ENCODE results near the gene BRD7. TPM values are rescaled to one million over a fixed set of nuclear protein-coding genes. Genes with fewer than 3 reads are reported as not detected.

Gene BRD7
- polyA plus RNA-seq, 5 donors, result 86.5 to 122 (median 104) TPM

DNA sequence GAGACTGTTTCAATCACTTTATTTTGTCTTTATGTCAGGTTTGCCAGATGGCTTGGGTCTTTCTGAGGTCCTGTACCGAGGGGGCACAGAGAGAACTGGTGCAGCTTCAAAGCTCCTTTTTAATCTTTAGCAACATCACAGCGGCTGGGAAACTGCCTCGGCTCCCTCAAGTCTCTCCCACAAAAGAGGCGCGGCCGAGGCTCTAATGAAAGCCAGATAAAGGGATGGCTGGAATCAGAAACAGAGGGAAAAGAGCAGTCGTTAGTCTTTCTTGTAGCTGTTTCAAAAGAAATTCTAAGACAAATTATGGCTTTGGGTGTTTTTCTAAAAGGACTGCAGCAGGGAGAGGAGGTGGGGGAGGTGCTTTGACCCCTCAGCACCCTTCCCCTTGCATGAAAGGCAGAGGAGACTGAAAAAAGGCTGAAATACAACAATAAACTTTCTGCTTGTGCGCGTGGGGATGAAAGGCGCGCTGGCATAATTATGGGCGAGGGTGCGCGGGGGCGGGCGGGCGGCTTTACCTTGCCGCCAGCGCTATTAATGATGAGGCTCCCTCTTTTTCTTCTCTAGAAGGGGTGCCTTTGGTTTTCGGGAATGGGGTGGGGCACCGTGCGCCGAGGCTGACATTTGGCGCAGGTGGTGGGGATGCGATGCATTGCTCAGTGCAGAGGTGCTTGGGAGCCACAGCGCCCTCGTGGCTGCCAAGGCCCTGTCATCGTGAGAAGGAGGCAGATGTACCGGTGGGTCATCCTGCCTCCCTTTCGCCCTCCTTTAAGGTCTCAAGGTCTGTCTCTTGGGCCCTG lies 22.3 kb upstream of the BRD7 start:
- no peak for DNase-seq

DNA sequence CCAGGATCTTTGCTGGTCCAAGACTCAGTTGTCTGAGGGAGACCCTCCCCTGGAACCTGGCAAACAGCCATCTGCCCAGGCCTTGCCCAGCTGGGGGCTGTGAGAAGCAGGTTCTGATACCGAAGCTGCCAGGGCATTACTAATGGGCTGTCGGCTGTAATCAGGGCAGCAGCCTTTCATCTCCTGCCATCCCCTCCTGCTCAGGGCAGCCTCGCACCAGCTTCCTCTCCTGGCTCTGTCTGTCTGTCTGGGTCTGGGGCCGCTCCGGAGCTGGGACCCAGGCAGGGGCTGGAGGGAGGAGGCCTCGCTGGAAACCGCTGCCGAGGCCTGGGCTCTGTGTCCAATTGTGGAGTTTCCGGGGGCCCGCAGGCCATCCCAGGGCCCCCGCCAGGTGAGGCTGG lies 21.6 kb upstream of the BRD7 start:
- DNase-seq, result no peak

DNA sequence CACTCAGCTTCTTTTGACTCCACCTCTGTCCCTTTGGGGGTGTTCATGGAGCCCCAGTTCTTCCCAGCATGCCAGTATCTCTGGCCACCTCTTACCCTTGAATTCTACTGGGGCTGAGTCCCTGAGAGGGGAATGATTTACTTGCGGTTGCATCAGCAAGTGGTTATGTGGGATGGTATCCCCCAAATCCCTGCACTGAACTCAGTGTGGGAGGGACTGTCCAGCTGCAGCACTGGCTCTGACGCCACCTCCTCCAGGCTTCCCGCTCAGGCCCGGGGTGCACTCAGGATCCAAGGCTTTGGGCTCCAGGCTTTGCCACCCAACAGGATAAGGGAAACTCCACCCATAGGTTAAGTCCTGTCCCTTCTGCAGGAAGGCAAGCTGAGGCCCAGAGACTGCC lies 21.1 kb upstream of the BRD7 start:
- DNase-seq, result no peak

DNA sequence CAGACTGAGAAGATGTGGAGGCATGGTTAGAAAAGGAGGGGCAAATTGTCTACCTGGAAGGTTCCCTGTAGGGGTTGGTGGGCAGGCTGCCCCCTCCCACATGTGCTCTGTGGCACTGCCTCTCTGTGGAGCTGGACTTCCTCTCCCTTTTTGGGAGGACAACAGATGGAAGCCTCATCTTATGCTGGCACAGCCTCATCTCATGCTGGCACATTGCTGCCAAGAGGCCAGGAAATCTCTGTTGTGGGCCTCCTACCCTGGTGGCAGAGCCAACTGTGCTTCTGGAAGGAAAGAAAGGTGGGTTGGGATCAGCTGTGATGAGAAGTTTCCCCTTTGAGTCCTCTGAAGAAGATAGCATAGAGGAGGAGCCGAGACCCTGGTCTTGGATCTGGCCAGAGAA lies 19.7 kb upstream of the BRD7 start:
- no peak for DNase-seq

DNA sequence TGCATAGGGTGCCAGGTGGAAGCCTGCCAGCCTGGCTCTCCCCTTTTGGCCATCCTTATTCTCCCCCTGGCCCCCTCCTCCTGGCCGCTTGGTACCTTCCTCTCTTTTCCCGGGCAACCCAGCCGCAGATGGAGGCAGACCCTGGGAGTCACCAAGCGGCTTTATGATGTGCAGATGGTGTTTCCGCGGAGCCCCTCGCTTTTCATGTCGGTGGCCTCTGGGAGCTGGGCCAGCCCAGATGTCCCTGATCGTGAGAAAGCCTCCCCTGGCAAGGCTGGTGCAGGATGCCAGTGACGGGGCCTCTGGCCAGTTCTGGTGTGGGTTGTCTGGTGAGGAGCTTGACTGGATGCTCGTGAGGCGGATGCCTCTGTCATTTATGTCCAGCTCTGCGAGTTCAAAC lies 18.0 kb upstream of the BRD7 start:
- no peak for DNase-seq

DNA sequence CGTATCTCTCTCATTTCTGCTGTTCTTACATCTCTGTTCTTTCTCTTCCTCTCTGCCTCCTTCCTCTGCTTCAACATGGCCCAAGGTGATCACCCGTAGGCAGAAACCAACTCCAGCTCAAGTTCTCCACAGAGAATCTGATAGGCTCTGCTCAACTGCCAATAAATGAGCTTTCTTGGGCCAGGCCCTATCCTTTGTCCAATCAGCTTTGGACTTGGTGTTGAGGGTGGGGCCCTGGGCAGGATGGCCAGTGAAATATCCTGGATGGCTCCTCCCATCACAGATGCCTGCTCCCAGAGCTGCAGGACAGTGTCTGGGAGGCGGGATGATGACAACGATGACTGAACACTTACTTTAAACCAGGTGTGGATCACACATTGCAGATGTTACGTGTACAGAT lies 17.4 kb upstream of the BRD7 start:
- DNase-seq, result no peak

DNA sequence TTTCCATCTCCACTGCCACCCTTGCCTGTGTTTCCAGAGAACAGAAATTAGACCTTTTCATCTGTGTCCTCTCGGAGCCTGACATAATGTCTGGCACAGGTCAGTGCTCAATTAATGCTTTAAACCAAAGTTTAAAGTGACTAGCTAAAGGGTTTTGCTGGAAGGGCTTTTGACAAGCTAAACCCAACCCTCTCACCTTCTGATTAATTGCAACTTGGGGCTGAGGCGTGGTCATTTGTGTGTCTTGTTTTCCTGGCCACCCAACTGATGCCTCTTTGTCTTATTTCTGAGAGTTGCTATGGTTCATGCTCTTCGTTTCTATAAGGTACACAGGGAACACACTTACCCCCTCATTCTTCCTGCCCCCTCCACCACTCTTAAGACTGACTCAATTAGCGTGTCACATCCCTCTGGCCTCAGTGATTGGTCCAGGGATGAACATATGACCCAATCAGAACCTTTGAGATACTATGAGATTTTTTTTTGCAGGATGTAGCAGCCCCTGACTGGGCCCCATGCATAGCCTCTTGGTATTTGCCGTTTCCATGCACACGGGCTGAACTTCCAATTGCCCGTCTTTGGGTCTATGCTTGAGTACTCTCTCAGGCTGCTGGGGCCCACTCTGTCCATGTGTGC lies 15.8 kb upstream of the BRD7 start:
- no peak for DNase-seq

DNA sequence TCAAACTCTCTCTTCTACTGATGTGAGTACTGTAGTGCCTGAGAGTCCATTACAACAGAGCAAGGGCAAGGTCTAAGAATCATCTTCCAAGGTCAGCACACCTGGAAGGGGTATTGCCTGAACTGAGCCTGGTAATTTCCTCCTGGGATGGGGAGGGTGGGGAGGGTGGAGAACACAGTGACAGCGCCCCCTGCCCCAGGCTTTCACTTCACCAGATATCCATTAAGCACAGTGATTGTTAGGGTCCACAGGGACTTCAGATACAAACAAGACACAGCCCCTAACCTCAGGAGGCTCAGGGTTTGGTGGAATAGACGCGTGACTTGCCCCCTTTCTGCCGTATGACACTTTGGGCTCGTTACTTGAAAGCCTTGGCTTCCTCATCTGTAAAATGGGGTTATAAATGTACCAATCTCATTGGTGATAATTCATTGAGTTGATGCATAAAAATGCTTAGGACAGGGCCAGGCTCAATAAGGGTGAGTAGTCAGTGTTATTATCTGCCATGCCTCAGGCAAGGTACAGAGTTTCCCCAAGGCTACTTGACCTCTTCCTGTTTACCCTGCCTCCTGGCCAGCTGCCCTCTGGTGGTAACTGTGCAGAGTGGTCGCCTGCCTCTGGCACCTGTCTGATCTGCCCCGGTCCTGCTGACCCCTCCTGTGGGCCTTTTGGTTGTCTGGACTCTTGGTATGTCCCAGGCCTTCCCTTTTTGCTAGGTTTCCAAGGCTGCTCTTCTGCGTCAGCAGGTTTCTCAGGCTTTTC lies 13.1 kb upstream of the BRD7 start:
- no peak for DNase-seq

DNA sequence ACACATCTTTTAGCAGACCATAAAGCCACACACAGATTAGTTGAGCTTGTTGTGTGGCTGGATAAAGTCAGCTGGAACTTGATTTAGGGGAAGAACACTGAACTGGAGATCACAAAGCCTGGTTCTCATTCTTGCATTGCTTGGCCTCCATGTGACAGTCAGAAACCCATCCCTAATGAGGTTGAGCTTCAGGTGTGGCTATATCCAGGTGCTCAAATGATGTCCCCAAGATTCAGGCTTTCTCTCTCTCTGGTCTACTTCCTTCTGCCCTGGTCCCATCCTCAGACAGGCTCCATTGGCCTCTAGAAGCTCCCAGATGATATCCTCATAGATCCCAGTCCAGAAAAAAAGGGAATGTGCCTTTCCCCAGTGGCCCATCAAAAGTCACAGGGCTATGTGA lies 9.6 kb upstream of the BRD7 start:
- no peak for DNase-seq

DNA sequence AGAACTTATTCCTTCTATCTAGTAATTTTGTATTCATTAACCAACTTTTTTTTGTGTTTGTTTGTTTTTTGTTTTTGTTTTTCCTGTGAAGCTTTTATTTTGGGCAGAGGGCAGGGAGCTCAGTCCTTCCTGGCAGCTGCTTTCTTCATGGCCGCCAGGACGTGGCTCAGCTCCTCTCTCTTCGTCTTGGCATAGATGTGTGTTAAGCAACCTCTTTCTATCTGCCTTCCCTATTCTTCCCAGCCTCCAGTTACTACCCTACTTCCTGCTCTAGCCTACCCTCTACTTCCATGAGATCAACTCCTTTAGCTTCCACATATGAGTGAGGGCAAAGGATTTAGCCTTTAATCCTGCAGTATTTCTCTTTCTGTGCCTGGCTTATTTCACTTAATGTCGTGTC lies 8.2 kb upstream of the BRD7 start:
- DNase-seq, result no peak

DNA sequence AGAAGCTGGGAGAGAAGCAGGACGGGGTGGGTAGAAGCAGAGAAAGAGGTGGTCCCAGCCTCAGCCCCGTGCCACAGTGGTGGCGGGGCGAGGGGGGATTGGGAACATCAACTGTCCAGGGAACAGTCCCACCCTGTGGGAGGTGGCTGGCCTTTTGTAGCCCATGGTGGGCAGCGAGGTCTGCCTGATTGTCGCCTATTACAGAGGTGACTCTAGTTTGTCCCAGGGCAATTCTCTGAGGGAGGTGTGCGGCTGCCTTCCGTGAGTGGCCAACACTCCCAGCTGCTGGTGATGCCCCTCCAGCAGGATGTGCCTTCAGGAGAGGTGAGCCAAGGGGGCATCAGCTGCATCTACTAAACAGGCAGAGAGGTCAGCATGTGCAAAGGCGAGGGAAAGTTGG lies 5.0 kb upstream of the BRD7 start:
- DNase-seq, result no peak

DNA sequence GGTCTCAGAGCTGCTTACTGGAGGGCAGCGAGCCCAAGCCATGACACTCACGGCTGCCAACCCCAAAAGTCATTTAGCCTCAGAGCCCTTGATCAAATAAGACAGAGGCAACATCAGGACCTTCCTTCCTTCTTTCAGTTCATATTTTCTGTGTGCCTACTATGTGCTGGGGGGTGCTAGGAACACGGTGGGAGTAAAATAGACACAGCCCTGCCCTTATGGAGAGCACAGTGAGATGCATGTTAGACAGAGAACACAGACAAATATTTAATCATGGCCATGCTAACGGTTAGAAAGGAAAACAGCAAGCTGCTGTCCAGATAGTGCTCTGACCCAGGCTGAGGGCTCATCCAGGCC lies 4.5 kb upstream of the BRD7 start:
- no peak for DNase-seq

DNA sequence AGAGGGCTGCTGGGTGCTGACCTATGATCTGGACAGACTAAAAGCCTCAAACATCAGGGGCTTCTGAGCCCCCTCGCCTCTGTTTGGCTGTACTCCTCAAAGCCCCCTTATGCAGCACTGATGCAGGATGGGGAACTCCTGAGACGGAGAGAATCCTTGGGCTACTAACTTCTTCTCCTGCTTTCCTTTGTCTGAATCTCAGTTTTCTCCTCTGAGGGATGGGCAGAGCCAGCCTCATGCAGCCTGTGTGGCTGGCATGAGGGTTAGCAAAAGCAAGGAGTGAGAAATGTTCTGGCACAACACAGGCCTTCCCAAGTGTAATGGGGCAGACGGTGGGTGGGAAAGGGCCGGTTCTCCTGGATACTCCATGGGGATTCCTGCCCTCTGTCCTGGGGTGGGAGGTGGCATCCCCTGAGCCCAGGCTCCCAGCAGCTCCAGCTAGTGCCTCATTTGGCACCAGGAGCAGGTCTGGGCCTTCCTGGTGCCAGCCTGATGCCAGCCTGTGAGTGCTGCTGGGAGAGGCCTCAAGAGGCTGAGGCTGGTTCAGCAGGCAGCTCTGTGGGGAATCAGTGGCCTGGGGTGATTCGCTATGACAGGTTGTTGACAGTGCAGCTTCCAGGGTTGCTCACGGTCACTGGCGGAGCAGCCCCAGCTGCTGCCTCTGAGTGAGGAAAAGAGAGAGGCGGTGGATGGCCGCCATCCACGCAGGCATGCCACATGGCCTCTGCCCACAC lies 4.0 kb upstream of the BRD7 start:
- DNase-seq, result no peak

DNA sequence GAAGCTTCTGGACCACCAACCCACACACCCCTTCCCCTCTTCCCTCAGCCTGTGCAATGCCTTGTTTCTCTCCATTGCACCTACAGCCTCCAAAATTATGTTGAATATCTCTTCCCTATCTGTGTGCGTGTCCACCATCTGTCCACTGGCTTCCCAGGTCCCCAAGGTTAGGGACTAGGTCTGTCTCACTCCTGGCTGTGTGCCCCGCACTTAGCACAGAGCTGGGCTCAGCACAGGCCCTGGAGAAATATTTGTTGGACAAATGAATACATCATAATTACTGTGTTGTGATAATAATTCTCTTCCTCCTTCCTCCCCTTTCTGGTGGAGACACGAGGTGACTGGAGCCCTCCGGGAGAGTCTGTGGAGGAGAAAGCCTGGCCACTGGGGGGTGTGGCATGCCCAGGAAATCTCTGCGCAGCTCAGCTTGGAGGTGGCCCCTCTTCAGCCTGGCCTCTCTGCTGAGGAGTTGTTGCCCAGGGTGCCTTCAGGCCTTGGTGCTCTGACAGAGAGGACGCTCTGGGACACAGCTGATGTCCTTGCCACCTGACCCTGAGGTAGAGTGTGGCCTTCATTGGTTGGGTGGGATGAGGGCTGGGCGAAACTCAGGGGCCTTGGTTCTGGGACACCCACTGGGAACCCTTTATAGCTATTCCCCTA lies 3.3 kb upstream of the BRD7 start:
- DNase-seq, result peak; percentile 42 to 49

DNA sequence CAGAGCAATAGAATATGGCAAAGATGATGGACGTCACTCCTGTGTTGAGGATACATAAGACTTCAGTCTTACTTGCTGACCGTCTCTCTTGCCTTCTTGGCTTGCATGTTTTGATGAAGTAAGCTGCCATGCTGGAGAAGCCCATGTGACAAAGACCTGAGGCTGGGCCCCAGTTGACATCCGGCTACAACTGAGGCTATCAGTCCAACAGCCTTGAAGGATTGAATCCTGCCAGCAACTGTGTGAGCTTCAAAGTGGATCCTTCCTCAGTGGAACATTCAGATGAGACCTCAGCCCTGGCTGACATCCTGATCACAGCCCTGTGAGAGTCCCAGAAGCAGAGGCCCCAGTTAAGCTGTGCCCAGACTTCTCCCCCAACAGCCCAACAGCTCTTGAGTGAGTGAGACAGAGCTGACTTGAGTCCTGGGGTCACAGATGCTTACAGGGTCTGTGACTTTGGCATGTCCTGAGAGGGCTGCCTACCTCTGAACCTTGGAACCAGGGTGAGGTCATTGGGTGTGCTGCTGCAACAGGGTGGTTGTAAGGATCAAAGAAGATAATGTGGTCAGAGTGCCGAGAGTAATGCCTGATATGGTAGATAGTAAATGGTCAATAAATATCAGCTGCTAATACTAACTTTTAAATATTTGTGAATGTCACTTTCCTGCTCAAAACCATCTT lies 2.4 kb upstream of the BRD7 start:
- DNase-seq, result no peak

DNA sequence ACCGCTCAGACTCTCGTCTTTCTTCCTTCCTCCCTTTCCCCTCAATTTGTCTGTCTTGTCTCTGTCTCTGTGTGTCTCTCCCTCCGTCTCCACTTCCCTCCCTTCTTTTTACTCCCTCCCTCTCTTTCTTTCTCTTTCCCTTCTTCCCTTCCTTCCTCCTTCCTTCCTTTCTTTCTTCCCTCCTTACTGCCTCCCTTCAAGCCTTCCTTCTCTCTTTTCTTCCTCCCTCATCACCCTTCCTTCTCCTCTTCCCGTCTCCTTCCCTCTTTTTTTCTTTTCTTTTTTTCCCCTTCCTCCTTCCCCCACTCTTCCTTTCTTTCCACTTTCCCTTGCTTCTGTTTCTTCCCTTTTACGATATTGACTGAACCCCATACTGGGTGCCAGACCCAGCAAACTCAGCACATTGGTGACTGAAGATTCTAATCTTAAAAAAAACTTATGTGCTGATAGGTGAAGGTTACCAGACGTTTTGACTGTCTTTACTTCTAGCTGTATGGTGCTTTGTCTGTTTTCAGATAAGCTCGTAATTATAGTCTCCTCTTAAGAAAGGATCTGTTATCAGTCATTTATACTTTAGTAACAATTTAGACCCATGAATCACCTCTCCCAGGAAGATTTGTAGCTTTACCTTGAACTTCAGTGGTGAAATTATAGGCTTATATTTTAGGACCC lies 481 bp upstream of the BRD7 start:
- peak in 1 of 2 donors; percentile 17 for DNase-seq

DNA sequence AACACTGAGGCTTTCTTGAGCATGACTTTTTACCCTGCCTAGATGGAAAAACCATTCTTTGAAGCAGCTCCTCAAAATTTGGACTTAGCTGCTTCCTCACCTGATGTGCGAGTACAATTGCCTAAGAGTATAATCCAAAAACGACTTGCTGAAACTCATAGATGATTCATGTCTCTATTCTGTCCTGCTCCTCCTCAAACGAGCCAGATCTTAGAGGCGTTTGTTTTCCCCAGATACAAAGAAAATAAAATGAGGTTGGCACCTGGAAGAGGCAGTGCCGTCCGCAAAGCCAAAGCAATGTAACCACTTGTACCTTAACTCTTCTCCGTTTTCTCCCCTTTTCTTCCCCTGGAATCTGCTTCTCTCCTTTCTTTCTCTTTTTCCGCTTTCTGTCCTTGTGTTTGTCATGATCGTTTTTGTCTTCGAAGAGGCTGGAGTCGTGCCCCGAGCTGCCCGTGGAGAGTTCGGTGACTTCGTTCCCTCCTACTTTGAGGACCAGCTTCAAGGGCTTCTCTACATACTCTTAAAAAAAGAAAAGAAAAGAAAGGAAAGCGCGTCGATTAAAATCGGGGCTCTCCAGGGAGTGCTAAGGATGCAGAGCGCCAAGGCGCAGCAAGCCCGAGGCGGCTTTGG lies 895 bp downstream of the BRD7 start:
- no peak for DNase-seq

DNA sequence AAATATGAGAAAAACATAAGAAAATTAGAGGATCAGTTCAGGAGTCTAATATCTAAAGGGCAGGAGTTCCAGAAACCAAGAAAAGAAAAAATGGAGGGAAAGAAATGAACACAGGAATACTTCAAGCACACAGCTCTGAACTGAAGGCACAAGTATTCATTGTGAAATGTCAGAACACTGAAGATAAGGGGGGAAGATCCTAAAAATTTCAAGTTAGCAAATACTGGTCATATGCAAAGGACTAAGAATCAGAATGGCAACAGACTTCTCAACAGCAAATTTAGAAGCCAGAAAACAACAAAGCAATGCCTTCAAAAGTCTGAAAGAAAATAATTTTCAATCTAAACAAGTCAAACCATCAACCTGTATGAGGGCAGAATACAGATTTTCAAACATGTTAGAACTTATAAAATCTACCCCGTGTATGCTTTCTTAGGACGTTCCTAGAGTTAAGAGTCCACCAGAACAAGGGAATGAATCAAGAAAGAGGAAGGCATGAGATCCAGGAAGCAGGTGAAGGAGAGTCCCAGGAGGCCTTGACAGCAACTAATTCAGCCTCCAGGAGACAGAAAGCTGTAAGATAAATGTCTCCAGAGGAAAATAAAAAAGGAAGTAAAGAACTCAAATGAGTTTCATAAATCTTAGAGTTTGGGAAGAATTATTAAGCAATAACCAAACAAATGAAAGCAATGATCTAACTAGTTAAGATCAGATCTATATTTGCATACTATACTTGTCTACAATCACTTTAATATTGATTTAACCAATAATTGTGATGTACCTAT lies 2.8 kb downstream of the BRD7 start:
- DNase-seq, result no peak

DNA sequence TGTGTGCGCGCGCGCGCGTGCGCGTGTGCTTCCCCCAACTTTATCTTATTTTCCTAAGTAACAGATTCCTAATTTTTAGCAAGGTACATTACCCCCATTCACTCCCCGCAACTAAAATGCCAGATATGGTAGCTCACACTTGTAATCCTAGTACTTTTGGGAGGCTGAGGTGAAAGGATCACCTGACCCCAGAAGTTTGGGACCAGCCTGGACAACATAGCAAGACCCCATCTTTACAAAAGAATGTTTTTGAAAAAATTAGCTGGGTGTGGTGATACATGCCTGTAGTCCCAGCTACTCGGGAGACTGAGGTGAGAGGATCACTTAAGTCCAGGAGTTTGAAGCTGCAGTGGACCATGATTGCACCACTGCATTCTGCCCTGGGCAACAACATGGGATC lies 5.1 kb downstream of the BRD7 start:
- DNase-seq, result no peak

Measured in right lung (tissue), 5 donors.